ENCODE measurements around the gene CYP19A1. TPM values are rescaled to one million over a fixed set of nuclear protein-coding genes. Genes with fewer than 3 reads are reported as not detected.

CYP19A1 gene
- total RNA-seq, 1 donor from 2014 or later = 8.0 TPM

DNA sequence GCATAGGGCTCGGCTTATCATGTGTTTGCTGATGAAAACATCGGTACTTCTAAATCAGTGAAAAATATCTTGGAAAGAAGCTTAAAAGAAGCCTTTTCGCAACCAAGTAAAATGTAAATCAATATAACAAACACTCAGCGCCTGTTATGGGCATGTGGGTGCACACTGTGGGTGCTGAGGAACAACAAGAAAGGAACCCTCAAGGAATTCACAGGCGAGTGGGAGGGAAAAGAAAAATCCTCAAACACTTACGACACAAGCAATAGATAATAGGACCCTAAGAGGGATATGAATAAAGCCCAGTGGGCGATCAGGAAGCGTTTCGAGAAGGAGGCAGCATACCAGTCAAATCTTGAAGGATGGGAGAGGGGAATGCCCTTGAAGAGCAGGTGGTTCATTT, 25.0 kb upstream of the CYP19A1 start:
- no peak for DNase-seq (ENCODE audit: low spot score)

DNA sequence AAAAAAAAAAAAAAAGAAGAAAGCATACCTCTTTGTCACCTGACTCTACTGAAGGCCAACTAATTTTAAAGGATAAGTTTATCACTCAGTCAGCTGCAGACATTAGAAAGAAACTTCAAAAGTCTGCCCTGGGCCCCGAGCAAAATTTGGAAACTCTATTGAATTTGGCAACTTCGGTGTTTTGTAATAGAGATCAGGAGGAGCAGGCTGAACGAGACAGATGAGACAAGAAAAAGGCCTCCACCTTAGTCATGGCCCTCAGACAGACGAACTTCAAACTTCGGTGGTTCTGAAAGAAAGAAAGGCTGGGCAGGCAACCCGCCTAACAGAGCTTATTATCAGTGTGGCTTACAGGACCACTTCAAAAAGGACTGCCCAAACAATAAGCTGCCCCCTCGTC, 21.6 kb upstream of the CYP19A1 start:
- no peak for DNase-seq (ENCODE audit: low spot score)

- no peak for DNase-seq (ENCODE audit: low spot score)
These were observed 18.6 kb upstream of the CYP19A1 start for GRCh38 chr15:51356983-51357382.

- DNase-seq (ENCODE audit: low spot score) = no peak
These were observed 17.8 kb upstream of the CYP19A1 start for GRCh38 chr15:51356147-51356546.

- DNase-seq (ENCODE audit: low spot score) = no peak
These were observed 16.7 kb upstream of the CYP19A1 start for GRCh38 chr15:51355096-51355495.

GRCh38 chr15:51353976-51354375, 15.6 kb upstream of the CYP19A1 start:
- DNase-seq (ENCODE audit: low spot score) = no peak

DNA sequence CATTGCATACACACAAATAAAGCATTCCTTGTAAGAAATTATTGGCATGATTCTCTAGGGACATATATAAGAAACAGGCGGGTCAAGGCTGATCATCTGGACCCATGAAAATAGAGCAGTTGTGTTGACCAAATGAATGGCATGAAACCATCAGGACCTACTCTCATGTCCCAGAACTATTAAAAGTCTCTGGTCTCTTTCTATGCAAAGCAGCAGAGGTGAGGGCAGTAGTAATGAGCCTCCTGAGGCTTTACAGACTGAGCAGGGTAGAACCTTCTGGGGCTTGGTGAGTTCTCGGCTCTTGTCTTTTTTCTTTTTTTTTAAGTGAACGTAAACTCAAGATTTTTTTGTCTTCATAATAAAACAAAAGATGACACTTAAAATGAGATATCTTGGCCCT, 12.3 kb upstream of the CYP19A1 start:
- DNase-seq (ENCODE audit: low spot score) = no peak

DNA sequence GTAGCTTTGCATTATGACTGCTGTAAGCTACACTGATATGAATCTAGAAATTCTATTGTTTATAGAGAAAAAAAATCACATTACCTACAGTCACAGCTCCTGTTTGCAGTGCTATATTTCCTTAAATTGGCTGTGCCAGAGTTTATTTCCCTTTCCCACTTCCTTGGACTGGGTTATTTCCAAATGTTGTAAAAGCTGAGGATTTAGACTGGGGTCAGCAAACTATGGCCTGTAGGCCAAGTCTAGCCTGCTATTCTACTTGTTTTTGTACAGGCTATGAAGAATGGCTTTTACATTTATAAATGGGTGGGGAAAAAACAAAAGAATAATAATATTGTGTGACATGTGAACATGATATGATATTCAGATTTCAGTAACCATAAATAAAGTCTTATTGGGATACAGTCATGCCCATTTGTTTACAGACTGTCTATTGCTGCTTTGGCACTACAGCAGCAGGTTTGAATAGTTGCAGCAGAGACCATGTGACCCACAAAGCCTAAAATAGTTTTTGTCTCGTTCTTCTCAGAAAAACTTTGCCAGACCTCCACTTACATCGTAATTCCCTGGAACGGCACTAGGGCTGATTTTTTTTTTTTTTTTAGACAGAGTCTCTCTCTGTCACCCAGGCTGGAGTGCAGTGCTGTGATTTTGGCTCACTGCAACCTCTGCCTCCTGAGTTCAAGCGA, 10.9 kb upstream of the CYP19A1 start:
- no peak for DNase-seq (ENCODE audit: low spot score)

GRCh38 chr15:51348688-51349087, 10.3 kb upstream of the CYP19A1 start:
- no peak for DNase-seq (ENCODE audit: low spot score)

DNA sequence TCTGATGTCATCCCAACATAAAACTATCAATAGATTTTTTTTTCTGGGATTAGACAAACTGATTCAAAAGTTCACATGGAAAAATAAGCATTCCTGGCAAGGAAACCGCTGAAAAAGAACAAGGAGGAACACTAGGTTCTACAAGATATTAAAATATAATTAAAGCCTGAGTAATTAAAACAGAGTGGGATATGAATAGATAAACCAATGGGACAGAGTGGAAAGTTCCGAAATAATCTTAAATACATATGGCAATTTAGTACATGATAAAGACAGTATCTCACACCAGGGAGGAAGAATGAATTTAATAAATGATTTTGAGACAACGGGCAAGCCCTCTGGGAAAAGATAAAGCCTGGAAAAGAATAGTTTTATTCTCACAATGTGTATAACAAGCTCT, 7.7 kb upstream of the CYP19A1 start:
- no peak for DNase-seq (ENCODE audit: low spot score)

- DNase-seq (ENCODE audit: low spot score) = no peak
These were observed 5.1 kb upstream of the CYP19A1 start for GRCh38 chr15:51343466-51343865.

DNA sequence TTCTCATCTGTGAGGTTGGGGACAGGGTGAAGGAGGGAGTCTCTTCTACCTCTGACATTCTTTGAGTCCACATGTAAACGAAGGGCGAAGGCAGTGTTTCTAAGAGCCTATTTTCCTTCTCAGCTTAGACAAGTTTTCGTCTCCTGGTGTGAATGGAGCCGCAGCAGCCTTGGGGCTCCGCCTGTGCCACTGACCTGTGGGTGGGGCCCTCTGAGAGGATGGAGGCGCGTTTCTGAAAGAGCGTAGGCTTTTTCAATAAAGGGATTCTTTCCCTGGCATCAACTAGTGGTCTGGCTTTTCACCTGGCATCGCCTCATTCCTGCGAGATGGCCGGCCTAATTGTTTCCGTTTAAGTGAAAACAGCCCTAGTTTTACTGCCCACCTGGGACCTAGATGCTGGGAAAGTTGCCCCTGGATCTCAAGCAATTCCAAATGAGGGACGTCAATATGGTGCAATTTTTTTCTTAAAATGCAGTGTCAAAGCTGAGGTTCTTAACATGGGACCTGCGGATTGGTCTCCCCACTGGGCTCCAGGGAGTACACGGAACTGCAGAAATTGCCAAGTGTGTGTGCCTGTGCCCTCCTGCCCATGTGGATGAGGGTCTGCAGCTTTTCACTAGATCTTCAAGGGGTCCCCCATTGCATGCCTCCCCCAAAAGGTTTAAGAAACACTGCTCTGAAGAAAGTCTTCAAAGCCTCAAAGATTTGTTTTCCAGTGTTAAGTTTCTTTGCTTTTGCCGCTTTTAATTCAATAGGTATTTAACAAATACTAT, 4.0 kb upstream of the CYP19A1 start:
- no peak for DNase-seq (ENCODE audit: low spot score)

- no peak for DNase-seq (ENCODE audit: low spot score)
These were observed 3.2 kb upstream of the CYP19A1 start, which contains the start of gene GLDN for GRCh38 chr15:51341366-51342226. TSS of gene GLDN (plus strand) at chr15:51341655. CDS start at chr15:51341685, 30 bp downstream.

- no peak for DNase-seq (ENCODE audit: low spot score)
These were observed 2.6 kb downstream of the CYP19A1 start for GRCh38 chr15:51335538-51336410.

GRCh38 chr15:51335087-51335486, 3.3 kb downstream of the CYP19A1 start:
- no peak for DNase-seq (ENCODE audit: low spot score)

- DNase-seq (ENCODE audit: low spot score) = no peak
These were observed 4.4 kb downstream of the CYP19A1 start for GRCh38 chr15:51334011-51334451.

DNA sequence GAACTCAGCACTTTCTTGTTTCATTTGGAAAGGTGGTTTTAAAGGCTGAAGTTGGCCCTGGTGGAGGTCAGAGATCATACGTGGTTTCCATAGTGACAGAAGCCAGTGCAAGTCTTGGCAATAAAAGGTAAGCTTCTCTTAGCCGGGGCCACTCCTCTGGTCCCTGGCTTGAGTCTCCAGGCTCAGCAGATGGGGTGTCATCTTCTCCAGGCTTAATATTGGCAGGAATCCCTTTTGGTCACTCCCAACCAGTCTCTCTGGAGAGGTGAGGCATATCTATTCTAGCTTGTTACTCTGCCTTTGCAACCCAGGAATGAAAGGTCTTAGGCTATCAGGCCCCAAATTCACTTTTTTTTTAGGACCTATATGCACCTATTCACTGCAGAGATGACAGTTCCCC, 4.8 kb downstream of the CYP19A1 start:
- DNase-seq (ENCODE audit: low spot score) = no peak

- no peak for DNase-seq (ENCODE audit: low spot score)
These were observed 5.9 kb downstream of the CYP19A1 start for GRCh38 chr15:51332206-51333147.

DNA sequence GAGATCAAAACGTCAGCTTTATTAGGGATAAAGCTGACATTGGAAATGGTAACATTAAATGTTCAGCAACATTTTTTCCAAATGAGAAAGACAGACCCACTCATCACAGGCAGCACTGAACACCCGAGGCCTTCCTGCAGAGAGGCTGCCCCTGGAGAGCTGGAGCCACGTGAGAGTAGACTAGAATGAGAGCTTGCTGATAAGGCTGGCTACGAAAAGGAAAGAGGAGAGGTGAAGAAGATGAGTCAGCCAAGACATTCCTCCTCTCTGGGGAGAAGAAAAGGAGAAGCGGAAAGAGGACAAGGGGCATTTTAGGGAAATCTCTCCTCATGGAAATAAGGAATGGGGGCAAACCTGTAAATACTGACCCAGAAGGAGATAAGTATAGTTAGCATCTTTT, 7.3 kb downstream of the CYP19A1 start:
- DNase-seq (ENCODE audit: low spot score) = no peak

DNA sequence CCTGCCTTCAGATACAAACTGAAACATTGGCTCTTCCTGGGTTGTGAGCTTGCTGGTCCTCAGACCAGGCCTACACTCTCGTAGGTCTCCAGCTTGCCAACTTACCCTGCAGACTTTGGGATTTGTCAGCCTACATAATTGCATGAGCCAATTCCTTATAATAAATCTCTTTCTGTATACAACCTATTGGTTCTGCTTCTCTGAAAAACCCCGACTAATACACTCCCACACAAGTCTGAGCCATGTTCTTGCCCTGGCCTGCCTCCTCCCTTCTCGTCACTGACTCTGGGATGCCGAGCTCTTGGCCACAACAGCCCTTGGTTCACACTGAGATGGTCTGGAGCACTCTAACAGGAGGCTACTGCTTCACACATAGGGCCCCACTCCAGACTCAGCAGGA, 9.5 kb downstream of the CYP19A1 start:
- DNase-seq (ENCODE audit: low spot score) = no peak
